ENCODE measurements around the gene TRMT112.

GRCh38 chr11:64284048-64284961 lies 33.1 kb downstream of the TRMT112 start, which contains the start of gene BAD:
- TF ChIP-seq SP1 (IDR thresholded peaks at IDR 0.05) (no peak), TARDBP (IDR thresholded peaks at IDR 0.05) (no peak), HDGF (IDR thresholded peaks at IDR 0.05; ENCODE audit: borderline replicate concordance) (no peak), SUZ12 (IDR thresholded peaks at IDR 0.05) (no peak)
